ENCODE measurements around the gene CEP89. TPM values are rescaled to one million over a fixed set of nuclear protein-coding genes. Genes with fewer than 3 reads are reported as not detected.

Gene CEP89
- total RNA-seq, 1 donor from 2014 or later: 29.0 TPM

DNA sequence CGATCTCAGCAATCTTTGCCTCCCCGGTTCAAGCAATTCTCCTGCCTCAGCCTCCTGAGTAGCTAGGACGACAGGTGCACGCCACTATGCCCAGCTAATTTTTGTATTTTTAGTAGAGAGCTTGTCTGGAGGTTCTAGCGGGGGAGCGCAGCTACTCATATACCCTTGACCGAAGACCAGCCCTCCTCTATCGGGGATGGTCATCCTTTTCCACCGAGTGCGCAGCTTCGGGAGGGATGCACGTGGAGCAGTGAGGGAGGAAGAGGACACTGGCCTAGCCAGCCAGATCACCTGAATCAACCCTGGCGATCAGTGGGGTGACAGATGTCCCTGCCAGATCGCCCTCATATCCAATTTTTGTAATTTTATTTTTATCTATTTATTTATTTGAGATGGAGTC lies 109.0 kb downstream of the CEP89 start:
- DNase-seq (ENCODE audit: low spot score in 2 of 2, unreplicated experiment in 2 of 2): no peak
- Mint-ChIP-seq H3K9me3 (no peaks in the 10 kb centered on the region), H3K4me1 (no peaks in the 10 kb centered on the region), H3K36me3 (no peaks in the 10 kb centered on the region), H3K27ac (no peak overlapping the region), H3K27me3 (ENCODE audit: low read depth) (no peaks in the 10 kb centered on the region), H3K4me3 (no peak overlapping the region)
- TF ChIP-seq CTCF (IDR thresholded peaks at IDR 0.05; ENCODE audit: unreplicated experiment): no peak

- Mint-ChIP-seq H3K27me3 (ENCODE audit: low read depth) (no peaks in the 10 kb centered on the region), H3K4me3 (no peak overlapping the region), H3K4me1 (no peaks in the 10 kb centered on the region), H3K36me3 (no peaks in the 10 kb centered on the region), H3K27ac (no peak overlapping the region), H3K9me3 (no peaks in the 10 kb centered on the region)
- TF ChIP-seq CTCF (IDR thresholded peaks at IDR 0.05; ENCODE audit: unreplicated experiment): no peak
- DNase-seq (ENCODE audit: low spot score in 2 of 2, unreplicated experiment in 2 of 2): no peak
Observed at GRCh38 chr19:32862173-32862572, 109.6 kb downstream of the CEP89 start.

DNA sequence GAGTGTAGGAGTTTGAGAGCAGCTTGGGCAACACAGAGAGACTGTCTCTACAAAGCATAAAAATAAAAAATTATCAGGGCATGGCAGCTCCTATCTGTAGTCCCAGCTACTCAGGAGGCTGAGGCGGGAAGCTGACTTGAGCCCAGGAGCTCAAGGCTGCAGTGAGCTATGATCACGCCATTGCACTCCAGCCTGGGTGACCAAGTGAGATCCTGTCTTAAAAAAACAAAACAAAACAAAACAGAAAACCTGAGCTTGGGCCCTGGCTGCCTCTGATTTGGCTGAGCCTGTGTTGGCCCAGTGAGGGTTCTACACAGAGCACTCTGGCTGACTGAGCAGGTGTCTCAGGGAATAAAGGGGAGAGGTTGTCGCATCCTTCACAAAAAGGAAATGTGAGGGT lies 110.2 kb downstream of the CEP89 start:
- no peaks in the 10 kb centered on the region for H3K36me3 Mint-ChIP-seq
- DNase-seq (ENCODE audit: low spot score in 2 of 2, unreplicated experiment in 2 of 2): no peak
- H3K27ac Mint-ChIP-seq: no peak overlapping the region
- H3K4me3 Mint-ChIP-seq: no peak overlapping the region
- H3K4me1 Mint-ChIP-seq: no peaks in the 10 kb centered on the region
- TF ChIP-seq CTCF (IDR thresholded peaks at IDR 0.05; ENCODE audit: unreplicated experiment): no peak
- H3K9me3 Mint-ChIP-seq: no peaks in the 10 kb centered on the region
- no peaks in the 10 kb centered on the region for H3K27me3 Mint-ChIP-seq (ENCODE audit: low read depth)

- Mint-ChIP-seq H3K9me3 (no peaks in the 10 kb centered on the region), H3K4me3 (no peak overlapping the region), H3K4me1 (no peaks in the 10 kb centered on the region), H3K27me3 (ENCODE audit: low read depth) (no peaks in the 10 kb centered on the region), H3K36me3 (no peaks in the 10 kb centered on the region), H3K27ac (no peak overlapping the region)
- TF ChIP-seq CTCF (IDR thresholded peaks at IDR 0.05; ENCODE audit: unreplicated experiment): no peak
- no peak for DNase-seq (ENCODE audit: low spot score in 2 of 2, unreplicated experiment in 2 of 2)
Observed at GRCh38 chr19:32859591-32859990, 112.2 kb downstream of the CEP89 start.

GRCh38 chr19:32858559-32858958 lies 113.2 kb downstream of the CEP89 start:
- no peak for TF ChIP-seq CTCF (IDR thresholded peaks at IDR 0.05; ENCODE audit: unreplicated experiment)
- no peaks in the 10 kb centered on the region for H3K27me3 Mint-ChIP-seq (ENCODE audit: low read depth)
- no peak overlapping the region for H3K4me3 Mint-ChIP-seq
- H3K4me1 Mint-ChIP-seq: no peaks in the 10 kb centered on the region
- no peaks in the 10 kb centered on the region for H3K9me3 Mint-ChIP-seq
- no peak for DNase-seq (ENCODE audit: low spot score in 2 of 2, unreplicated experiment in 2 of 2)
- H3K36me3 Mint-ChIP-seq: no peaks in the 10 kb centered on the region
- H3K27ac Mint-ChIP-seq: no peak overlapping the region

DNA sequence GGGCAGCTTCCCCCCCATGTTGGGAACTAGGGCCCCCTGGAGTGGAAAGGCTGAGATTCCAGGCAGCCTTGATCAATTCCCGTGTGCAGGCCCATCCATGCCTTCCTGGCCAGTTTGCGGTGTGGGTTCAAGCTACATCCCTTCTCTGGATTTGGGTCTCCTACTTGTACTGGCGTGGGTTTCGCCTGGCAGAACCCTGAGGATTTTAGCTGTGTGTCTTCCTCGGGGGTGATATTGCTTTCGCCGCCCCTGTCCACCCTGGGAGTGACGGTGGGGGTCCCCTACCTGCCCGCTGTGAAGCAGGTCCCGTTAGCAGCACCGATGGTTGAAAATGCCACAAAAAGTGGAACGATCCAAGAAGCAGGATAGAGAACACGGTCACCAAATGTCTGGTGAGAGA lies 113.6 kb downstream of the CEP89 start:
- Mint-ChIP-seq H3K36me3 (no peaks in the 10 kb centered on the region), H3K4me1 (no peaks in the 10 kb centered on the region), H3K9me3 (no peaks in the 10 kb centered on the region), H3K4me3 (no peak overlapping the region), H3K27me3 (ENCODE audit: low read depth) (no peaks in the 10 kb centered on the region), H3K27ac (no peak overlapping the region)
- DNase-seq (ENCODE audit: low spot score in 2 of 2, unreplicated experiment in 2 of 2): no peak
- no peak for TF ChIP-seq CTCF (IDR thresholded peaks at IDR 0.05; ENCODE audit: unreplicated experiment)
